ENCODE measurements around the gene CCDC116.

DNA sequence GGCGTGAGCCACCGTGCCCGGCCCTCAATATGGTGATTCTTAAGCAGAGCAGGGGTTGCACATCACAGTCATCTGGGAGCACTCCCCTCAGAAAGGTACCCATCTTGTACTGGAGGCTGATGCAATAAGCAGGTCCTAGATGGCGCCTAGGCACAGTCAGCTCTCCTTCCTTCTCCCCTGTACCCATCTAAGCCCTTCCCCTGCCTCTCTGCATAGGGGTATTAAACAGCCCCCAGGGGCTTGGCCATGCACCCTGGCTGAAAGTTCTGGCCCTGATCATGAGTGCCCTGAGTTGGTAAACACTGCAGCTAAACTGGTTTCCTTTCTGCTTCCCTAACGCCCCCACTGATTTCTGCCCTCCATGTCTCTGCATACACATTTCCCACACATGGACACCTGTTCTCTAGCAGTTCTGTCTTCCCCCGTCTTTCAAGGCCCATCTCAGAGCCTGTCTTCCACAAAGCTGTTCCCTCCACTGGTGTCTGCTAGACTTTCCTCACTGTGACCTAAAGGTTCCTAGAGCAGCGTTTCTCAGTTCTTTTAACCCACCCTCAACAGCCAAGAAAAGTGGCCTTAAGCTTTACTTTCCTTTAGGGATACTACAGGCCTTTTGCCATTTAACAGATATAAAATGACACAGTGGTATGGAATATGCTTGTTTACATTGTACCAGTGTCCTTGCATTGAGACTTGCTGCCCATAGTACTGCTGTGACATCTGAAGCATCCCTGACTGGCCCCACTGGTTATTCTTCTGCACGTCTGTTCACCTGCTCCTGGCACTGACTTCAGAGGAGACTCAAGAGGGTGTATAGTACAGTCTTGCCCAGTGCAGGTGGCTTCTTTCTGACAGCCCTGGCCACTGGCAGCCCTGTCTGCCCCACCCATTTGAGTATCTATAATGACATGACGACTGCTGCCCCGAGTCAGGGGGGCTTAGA lies 49.5 kb upstream of the CCDC116 start:
- no peak for TF ChIP-seq TAF1 (IDR thresholded peaks at IDR 0.05; ENCODE audit: low read depth)
- no peak for TF ChIP-seq POLR2AphosphoS5 (IDR thresholded peaks at IDR 0.05)
- TF ChIP-seq, protein P1, sequence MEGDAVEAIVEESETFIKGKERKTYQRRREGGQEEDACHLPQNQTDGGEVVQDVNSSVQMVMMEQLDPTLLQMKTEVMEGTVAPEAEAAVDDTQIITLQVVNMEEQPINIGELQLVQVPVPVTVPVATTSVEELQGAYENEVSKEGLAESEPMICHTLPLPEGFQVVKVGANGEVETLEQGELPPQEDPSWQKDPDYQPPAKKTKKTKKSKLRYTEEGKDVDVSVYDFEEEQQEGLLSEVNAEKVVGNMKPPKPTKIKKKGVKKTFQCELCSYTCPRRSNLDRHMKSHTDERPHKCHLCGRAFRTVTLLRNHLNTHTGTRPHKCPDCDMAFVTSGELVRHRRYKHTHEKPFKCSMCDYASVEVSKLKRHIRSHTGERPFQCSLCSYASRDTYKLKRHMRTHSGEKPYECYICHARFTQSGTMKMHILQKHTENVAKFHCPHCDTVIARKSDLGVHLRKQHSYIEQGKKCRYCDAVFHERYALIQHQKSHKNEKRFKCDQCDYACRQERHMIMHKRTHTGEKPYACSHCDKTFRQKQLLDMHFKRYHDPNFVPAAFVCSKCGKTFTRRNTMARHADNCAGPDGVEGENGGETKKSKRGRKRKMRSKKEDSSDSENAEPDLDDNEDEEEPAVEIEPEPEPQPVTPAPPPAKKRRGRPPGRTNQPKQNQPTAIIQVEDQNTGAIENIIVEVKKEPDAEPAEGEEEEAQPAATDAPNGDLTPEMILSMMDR (IDR thresholded peaks at IDR 0.05; ENCODE audit: poor library complexity, severe bottlenecking) = no peak
- no peak for TF ChIP-seq EZH2 (IDR thresholded peaks at IDR 0.05; ENCODE audit: borderline replicate concordance, insufficient read depth, low read length, poor library complexity, severe bottlenecking)
- TF ChIP-seq EP300 (conservative IDR thresholded peaks at IDR 0.05; ENCODE audit: poor library complexity, severe bottlenecking) = no peak
- no peak for TF ChIP-seq MXI1 (conservative IDR thresholded peaks at IDR 0.05; ENCODE audit: poor library complexity, severe bottlenecking)
- TF ChIP-seq RAD21 (conservative IDR thresholded peaks at IDR 0.05) = no peak
- no peak for TF ChIP-seq SMC3 (conservative IDR thresholded peaks at IDR 0.05; ENCODE audit: poor library complexity)
- TF ChIP-seq, protein P2, sequence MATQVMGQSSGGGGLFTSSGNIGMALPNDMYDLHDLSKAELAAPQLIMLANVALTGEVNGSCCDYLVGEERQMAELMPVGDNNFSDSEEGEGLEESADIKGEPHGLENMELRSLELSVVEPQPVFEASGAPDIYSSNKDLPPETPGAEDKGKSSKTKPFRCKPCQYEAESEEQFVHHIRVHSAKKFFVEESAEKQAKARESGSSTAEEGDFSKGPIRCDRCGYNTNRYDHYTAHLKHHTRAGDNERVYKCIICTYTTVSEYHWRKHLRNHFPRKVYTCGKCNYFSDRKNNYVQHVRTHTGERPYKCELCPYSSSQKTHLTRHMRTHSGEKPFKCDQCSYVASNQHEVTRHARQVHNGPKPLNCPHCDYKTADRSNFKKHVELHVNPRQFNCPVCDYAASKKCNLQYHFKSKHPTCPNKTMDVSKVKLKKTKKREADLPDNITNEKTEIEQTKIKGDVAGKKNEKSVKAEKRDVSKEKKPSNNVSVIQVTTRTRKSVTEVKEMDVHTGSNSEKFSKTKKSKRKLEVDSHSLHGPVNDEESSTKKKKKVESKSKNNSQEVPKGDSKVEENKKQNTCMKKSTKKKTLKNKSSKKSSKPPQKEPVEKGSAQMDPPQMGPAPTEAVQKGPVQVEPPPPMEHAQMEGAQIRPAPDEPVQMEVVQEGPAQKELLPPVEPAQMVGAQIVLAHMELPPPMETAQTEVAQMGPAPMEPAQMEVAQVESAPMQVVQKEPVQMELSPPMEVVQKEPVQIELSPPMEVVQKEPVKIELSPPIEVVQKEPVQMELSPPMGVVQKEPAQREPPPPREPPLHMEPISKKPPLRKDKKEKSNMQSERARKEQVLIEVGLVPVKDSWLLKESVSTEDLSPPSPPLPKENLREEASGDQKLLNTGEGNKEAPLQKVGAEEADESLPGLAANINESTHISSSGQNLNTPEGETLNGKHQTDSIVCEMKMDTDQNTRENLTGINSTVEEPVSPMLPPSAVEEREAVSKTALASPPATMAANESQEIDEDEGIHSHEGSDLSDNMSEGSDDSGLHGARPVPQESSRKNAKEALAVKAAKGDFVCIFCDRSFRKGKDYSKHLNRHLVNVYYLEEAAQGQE (IDR thresholded peaks at IDR 0.05; ENCODE audit: borderline replicate concordance) = no peak
